HG03045 (cell line): ENCODE results near the gene PDE6D.

Experiments
- ATAC-seq: cut with Tn5 transposase; IDR thresholded peaks from one replicate; pipeline ENCODE4 v1.9.1; 2021; ENCODE audit warnings: mild to moderate bottlenecking, moderate library complexity; ENCODE audit not compliant: unreplicated experiment

PDE6D gene

GRCh38 chr2:231685349-231686191, 95.5 kb downstream of the PDE6D start:
- ATAC-seq, result no peak

- ATAC-seq, result no peak
These were observed 96.5 kb downstream of the PDE6D start for GRCh38 chr2:231684314-231685223.

DNA sequence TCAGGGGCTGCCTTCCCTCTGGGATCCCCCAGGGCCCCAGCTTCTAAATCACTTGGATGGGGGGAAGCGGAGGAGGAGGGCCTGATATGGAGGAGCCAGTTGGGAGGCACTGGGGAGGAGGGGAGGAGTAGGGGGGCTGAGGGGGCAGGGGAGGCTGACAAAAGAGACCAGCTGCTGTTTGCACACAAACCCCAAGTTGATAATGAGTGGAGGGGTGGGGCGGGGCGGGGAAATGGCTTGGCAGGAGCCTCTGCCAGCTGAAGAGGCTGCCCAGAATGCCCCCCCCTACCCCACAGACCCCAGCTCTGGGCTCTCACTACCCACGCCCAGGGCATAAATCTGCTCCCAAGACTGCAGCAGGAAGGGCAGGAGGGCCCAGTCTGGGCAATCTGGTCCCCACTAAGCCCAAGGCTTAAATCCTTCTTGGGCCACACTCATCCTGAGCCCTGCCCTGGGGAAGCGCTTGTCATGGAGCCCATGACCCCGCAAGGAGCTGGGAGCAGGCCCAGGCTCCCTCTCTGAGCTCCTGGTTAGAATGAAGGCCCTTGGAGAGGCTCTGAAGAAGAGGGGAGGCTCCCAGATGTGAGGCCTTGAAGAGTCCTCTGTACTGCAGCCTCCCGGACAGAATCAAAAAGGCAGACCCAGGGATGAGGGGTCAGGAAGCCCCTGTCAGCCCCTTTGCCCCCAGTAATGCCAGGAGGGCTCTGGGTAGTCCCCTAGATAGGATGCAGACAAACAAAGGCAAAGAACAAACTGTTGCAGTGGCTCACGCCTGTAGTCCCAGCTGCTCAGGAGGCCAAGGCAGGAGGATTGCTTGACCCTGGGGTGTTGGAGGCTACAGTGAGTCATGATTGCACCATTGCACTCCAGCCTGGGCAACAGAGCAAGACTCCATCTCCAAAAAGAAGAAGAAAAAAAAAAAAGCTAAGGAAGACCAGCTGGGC, 97.5 kb downstream of the PDE6D start:
- ATAC-seq, result no peak

- no peak for ATAC-seq
These were observed 98.3 kb downstream of the PDE6D start for GRCh38 chr2:231682603-231683291.
